D721Med (cell line): ENCODE measurements around the gene ETFA.

Experiments
- DNase-seq: peaks from one replicate; pipeline ENCODE4 v3.0.0; 2011; ENCODE audit warnings: low spot score; ENCODE audit not compliant: insufficient read length
- FAIRE-seq: peaks from 2 replicates; lab custom pipeline; 2011; peaks lifted over from hg19 to GRCh38; lab: Jason Lieb, UNC
- TF ChIP-seq, protein P1 (sequence below): IDR thresholded peaks from 2 replicates; pipeline ENCODE4 v1.5.1; 2012; ENCODE audit warnings: mild to moderate bottlenecking, control low read depth; ENCODE audit not compliant: insufficient read depth; ENCODE audit errors: missing control alignments

The ETFA gene

DNA sequence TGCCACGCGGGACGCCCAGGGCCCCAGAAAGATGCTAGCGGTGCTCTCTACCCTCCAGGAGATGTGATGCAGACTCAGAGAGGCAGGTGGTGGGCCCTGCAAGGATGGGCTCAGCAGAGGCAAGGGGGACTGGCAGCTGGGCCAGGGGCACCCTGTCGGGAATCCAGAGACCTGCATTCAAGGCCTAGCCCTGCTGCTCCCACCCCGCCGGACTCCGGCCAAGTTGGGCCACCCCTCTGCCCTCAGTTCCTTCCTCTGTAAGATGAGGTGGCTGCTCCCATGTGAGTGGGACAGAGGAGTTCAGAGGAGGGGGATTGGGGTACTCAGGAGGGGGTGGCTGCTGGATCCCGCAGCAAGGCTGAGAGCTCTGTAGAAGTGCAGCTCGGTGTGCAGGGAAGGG lies 135.2 kb downstream of the ETFA start:
- TF ChIP-seq, protein P1, sequence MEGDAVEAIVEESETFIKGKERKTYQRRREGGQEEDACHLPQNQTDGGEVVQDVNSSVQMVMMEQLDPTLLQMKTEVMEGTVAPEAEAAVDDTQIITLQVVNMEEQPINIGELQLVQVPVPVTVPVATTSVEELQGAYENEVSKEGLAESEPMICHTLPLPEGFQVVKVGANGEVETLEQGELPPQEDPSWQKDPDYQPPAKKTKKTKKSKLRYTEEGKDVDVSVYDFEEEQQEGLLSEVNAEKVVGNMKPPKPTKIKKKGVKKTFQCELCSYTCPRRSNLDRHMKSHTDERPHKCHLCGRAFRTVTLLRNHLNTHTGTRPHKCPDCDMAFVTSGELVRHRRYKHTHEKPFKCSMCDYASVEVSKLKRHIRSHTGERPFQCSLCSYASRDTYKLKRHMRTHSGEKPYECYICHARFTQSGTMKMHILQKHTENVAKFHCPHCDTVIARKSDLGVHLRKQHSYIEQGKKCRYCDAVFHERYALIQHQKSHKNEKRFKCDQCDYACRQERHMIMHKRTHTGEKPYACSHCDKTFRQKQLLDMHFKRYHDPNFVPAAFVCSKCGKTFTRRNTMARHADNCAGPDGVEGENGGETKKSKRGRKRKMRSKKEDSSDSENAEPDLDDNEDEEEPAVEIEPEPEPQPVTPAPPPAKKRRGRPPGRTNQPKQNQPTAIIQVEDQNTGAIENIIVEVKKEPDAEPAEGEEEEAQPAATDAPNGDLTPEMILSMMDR: no peak
- DNase-seq (no peak), FAIRE-seq (no peak)

DNA sequence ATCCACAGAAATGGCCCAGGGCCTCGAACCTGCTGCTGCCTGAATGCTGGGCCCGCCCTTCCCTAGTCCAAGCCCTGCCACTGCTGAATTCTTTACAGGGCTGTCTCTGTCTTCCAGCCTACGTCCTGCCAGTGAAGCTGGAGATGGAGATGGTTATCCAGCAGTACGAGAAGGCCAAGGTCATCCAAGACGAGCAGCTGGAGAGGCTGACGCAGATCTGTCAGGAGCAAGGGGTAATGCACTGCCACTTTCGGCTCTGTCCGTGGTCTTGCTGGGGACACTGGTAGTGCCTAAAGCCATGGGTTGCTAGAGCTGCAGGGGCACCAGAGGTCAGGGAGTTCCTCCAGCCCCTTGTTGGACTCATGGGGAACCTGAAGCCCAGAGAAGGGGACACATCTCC lies 135.8 kb downstream of the ETFA start:
- DNase-seq (no peak), FAIRE-seq (no peak)
- TF ChIP-seq, protein P1: no peak

DNA sequence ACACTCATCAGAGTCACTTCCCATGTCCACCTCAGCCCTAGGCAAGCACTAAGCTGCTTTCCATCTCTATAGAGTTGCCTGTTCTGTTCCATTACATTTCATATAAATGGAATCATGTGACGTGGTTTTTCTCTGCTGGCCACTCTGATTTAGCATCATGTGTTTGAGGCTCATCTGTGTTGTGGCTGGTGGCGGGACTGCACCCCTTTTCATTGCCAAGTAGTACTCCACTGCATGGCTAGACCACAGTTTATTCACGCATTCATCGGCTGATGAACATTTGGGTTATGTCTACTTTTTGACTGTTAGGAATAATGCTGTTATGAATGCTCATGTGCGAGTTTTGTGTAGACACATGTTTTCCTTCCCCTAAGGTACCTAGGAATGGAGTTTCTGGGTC lies 136.6 kb downstream of the ETFA start:
- FAIRE-seq: no peak
- TF ChIP-seq, protein P1: no peak

DNA sequence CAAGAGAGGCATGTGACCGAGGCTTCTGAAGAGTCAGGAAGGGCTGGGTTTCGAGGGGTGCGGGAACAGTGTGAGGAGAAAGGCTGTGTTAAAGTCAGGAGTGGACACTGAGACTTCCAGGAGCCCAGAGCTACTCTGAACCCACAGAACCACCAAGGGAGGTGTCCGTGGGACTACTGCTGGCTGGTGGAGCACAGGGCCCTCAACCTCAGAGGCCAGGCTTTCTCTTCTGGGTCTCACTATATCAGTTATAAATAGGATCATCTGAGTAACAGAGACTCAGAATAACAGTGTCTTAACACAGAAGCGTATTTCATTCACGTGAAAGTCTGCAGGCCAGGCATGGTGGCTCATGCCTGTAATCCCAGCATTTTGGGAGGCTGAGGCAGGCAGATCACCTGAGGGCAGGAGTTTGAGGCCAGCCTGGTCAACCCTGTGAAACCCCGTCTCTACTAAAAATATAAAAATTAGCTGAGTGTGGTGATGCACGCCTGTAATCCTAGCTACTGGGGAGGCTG lies 137.9 kb downstream of the ETFA start:
- FAIRE-seq (no peak), DNase-seq (no peak)
- TF ChIP-seq, protein P1: no peak

More for the DNA sequence above, 136.6 kb downstream of the ETFA start:
- DNase-seq: no peak

DNA sequence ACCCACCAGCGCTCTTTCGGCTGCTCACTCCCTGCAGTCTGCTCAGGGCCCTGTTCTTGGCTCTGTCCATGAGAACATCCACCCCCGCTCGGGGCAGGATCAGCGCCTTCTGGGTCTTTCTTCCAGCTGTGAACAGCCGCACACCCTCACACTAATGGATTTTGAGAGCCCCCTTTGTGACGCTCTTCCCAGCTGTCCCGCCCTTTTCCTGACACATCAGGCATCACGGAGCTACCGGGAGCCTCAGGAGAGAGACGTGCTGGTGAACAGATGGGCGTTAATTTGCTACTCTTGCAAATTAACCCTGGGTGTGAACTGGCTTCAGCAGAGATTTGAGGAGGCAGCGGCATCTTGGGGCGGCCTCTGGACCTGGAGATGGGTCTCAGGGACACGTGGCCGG lies 138.5 kb downstream of the ETFA start:
- DNase-seq (no peak), FAIRE-seq (no peak)
- TF ChIP-seq, protein P1: no peak

DNA sequence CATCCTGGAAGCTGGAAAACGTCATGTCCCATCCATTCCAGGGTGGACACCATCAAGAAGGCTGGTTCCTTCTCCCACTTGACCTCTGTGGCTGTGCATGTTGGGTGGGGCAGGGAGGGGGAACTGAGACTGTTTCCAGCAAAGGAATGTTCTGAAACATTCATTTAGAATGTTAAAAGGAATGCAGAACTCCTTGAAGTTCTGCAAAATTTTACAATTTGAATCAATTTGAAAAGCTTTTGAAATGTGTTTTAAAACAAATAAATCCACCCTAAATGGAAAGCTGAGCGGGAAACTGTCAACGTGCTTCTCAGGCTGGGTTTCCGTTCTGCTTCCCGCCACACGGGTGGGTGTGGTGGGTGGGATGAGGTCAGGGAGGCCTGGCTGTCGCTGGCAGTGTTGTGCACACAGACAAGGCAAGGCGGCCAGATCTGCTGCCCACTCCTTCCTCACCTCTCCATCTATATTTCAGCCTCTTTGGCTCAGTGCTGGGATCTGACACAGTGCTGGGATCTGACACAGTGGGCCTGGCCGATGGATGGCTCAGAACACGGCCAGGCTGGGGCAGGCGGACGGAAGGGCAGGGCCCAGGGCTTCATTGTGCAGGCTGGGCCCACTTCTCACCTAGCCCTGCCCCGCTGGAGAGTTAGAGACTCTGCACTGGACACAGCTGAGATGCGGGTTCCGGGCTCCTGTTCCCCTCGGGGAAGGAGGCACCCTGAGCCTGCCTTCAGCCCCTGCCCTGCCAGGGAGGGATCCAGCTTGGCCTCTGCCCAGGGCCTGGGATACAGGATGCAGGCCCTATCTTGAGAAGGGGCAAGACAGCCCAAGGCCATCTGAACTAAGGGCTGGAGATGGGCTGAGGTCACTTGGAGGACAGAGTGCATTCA lies 141.1 kb downstream of the ETFA start:
- TF ChIP-seq, protein P1: no peak
- DNase-seq: no peak
- FAIRE-seq: no peak

DNA sequence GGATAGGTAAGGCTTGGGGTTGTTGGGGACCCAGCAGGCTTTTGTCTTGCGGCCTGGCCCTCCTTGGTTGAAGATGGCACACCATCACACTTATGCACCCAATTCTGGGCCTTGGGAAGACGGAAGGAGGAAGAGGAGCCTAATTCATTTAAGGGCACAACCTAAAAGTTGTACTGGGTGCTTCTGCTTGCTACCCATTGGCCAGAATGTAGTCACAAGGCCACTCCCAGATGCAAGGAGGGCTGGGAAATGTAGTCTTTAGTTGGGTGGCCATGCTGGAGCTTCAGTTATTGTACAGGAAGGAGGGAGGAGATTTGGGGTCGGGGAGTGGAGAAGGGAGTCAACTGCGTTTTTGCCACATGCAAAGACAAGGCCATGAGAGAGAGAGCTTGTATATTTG lies 142.3 kb downstream of the ETFA start:
- TF ChIP-seq, protein P1: no peak
- FAIRE-seq: no peak
- no peak for DNase-seq
